ENCODE data around the gene PHOSPHO2.
"Not testable (repeated sequence)": the region's sequence is repeated elsewhere in the genome, so short reads cannot be mapped to it uniquely, and the experiment has no call there.

PHOSPHO2 gene

DNA sequence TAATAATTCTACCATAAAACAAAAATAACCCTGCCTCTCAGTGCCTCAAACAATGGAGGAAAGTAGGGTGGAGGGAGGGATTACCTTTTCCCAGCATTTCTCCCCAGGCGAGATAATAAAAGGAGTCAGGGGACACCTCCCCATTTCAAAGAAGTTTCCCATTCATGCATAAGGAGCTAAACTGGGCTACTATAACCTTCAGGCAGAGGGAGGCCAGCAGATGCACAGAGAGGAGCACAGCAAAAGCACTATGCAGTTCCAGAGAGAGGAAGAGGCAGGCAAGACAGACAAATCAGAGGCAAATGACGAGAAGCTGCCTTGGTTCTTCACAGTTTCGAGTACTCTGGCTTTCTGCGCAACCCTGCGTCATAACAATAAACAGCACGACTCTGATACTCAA, 17.4 kb upstream of the PHOSPHO2 start:
- no peak for TF ChIP-seq CTCF (IDR thresholded peaks at IDR 0.05; ENCODE audit: control insufficient read depth, extremely low read depth, insufficient read depth)
- no peak overlapping the region for H3K4me3 ChIP-seq (ENCODE audit: low read depth, low read length)
- DNase-seq (ENCODE audit: low read depth) = no peak

DNA sequence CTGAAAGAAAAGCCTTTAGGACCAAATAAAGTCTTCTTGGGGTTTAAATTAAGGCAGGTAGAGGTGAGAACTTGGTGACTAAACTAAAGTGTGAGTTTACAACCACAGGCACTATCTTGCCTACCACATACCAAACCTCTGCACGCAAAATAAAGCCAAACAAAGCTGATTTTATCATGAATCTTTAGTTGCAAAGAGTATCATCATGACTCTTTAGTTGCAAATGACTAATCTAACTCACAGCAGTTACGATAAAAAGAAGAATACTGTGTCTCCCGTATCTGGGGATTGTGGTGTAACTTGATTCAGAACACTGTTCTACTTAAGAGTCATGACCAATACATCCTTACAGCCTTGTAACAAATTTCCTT, 11.2 kb upstream of the PHOSPHO2 start:
- H3K4me3 ChIP-seq (ENCODE audit: low read depth, low read length) = no peak overlapping the region
- no peak for TF ChIP-seq CTCF (IDR thresholded peaks at IDR 0.05; ENCODE audit: control insufficient read depth, extremely low read depth, insufficient read depth)
- DNase-seq (ENCODE audit: low read depth) = no peak

- H3K4me3 ChIP-seq (ENCODE audit: low read depth, low read length) = no peak overlapping the region
- TF ChIP-seq CTCF (IDR thresholded peaks at IDR 0.05; ENCODE audit: control insufficient read depth, extremely low read depth, insufficient read depth) = no peak
- DNase-seq (ENCODE audit: low read depth) = no peak
Measured at GRCh38 chr2:169683425-169684134, 10.7 kb upstream of the PHOSPHO2 start.

DNA sequence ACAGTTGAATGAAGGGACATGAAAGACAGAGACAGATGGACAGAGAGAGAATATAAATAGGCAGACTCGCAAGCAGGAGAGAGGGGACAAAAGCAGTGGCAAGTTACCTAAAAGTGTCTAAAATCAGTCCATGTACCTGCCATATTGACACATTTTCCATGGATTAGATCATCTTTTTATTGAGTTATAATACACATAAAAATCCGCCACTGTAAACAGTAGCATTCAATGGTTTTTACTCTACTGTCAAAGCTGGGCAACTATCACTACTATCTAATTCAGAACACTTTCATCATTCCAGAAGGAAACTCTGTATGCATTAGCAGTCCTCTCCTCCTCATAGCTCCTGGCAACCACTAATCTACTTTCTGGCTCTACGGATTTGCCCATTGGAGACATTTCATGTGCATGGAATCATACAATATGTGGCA, 10.1 kb upstream of the PHOSPHO2 start:
- no peak for TF ChIP-seq CTCF (IDR thresholded peaks at IDR 0.05; ENCODE audit: control insufficient read depth, extremely low read depth, insufficient read depth)
- DNase-seq (ENCODE audit: low read depth) = peak; percentile 31
- no peak overlapping the region for H3K4me3 ChIP-seq (ENCODE audit: low read depth, low read length)

DNA sequence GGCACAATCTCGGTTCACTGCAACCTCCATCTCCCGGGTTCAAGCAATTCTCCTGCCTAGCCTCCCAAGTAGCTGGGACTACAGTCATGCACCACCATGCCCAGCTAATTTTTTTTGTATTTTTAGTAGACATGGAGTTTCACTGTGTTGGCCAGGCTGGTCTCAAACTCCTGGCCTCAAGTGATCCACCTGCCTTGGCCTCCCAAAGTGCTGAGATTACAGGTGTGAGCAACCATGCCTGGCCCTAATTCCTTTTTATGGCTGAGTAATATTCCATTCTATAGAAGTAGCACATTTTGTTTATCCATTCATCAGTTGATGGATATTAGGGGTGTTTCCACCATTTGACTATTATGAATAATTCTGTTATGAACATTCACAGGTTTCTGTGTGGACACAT, 9.6 kb upstream of the PHOSPHO2 start:
- H3K4me3 ChIP-seq (ENCODE audit: low read depth, low read length); DNase-seq (ENCODE audit: low read depth): not testable (repeated sequence)

- H3K4me3 ChIP-seq (ENCODE audit: low read depth, low read length); DNase-seq (ENCODE audit: low read depth): not testable (repeated sequence)
Measured at GRCh38 chr2:169686825-169687224, 7.4 kb upstream of the PHOSPHO2 start.

DNA sequence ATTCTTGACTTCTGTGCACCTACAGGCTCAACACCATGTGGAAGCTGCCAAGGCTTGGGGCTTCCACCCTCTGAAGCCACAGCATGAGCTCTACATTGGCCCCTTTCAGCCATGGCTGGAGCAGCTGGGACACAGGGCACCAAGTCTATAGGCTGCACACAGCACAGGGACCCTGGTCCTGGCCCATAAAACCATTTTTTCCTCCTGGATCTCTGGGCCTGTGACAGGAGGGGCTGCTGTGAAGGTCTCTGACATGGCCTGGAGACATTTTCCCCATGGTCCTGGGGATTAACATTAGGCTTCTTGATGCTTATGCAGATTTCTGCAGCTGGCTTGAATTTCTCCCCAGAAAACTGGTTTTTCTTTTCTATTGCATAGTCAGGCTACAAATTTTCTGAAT, 6.3 kb upstream of the PHOSPHO2 start:
- not testable (repeated sequence) for DNase-seq (ENCODE audit: low read depth); H3K4me3 ChIP-seq (ENCODE audit: low read depth, low read length)

- no peak for DNase-seq (ENCODE audit: low read depth)
Measured at GRCh38 chr2:169690958-169691357, 3.3 kb upstream of the PHOSPHO2 start.

More at GRCh38 chr2:169690958-169691357, 3.3 kb upstream of the PHOSPHO2 start:
- H3K4me3 ChIP-seq (ENCODE audit: low read depth, low read length) = no peak overlapping the region
- TF ChIP-seq CTCF (IDR thresholded peaks at IDR 0.05; ENCODE audit: control insufficient read depth, extremely low read depth, insufficient read depth) = no peak

Data from LNCaP clone FGC (cell line).